ENCODE data around the gene UTY.

UTY gene

GRCh38 chrY:13363641-13364040, 116.2 kb downstream of the UTY start:
- peaks cover 2% of the 10 kb centered on the region for H3K36me3 Mint-ChIP-seq
- no peaks in the 10 kb centered on the region for H3K27me3 Mint-ChIP-seq

GRCh38 chrY:13362662-13363061, 117.2 kb downstream of the UTY start:
- DNase-seq (ENCODE audit: low spot score in 2 of 2) (no peak), ATAC-seq (ENCODE audit: low read depth) (peak; percentile 89)
- Mint-ChIP-seq H3K36me3 (peaks cover 2% of the 10 kb centered on the region), H3K27me3 (no peaks in the 10 kb centered on the region), H3K4me3 (no peak overlapping the region), H3K4me1 (peaks cover 3% of the 10 kb centered on the region), H3K9me3 (no peaks in the 10 kb centered on the region), H3K27ac (peak overlapping the region; percentile 53)

More at GRCh38 chrY:13363641-13364040, 116.2 kb downstream of the UTY start:
- peaks cover 3% of the 10 kb centered on the region for H3K4me1 Mint-ChIP-seq
- H3K27ac Mint-ChIP-seq = no peak overlapping the region
- DNase-seq (ENCODE audit: low spot score in 2 of 2) (no peak), ATAC-seq (ENCODE audit: low read depth) (no peak)
- H3K9me3 Mint-ChIP-seq = no peaks in the 10 kb centered on the region
- H3K4me3 Mint-ChIP-seq = no peak overlapping the region

- H3K27me3 Mint-ChIP-seq = no peaks in the 10 kb centered on the region
- peaks cover 4% of the 10 kb centered on the region for H3K36me3 Mint-ChIP-seq
- ATAC-seq (ENCODE audit: low read depth) (no peak), DNase-seq (ENCODE audit: low spot score in 2 of 2) (no peak)
- H3K4me1 Mint-ChIP-seq = peaks cover 3% of the 10 kb centered on the region
- no peak overlapping the region for H3K27ac Mint-ChIP-seq
- H3K9me3 Mint-ChIP-seq = no peaks in the 10 kb centered on the region
- H3K4me3 Mint-ChIP-seq = no peak overlapping the region
Observed at GRCh38 chrY:13361656-13362636, 117.9 kb downstream of the UTY start.

- no peaks in the 10 kb centered on the region for H3K27me3 Mint-ChIP-seq
- peak overlapping the region; percentile 45 for H3K27ac Mint-ChIP-seq
- no peak overlapping the region for H3K4me3 Mint-ChIP-seq
- no peaks in the 10 kb centered on the region for H3K9me3 Mint-ChIP-seq
- peaks cover 13% of the 10 kb centered on the region for H3K4me1 Mint-ChIP-seq
- DNase-seq (ENCODE audit: low spot score in 2 of 2) = no peak
- ATAC-seq (ENCODE audit: low read depth) = no peak
- peaks cover 13% of the 10 kb centered on the region for H3K36me3 Mint-ChIP-seq
Observed at GRCh38 chrY:13351443-13351842, 128.4 kb downstream of the UTY start.

- H3K36me3 Mint-ChIP-seq = peaks cover 15% of the 10 kb centered on the region
- no peaks in the 10 kb centered on the region for H3K9me3 Mint-ChIP-seq
- no peaks in the 10 kb centered on the region for H3K27me3 Mint-ChIP-seq
- peaks cover 14% of the 10 kb centered on the region for H3K4me1 Mint-ChIP-seq
- DNase-seq (ENCODE audit: low spot score in 2 of 2) (no peak), ATAC-seq (ENCODE audit: low read depth) (no peak)
- no peak overlapping the region for H3K4me3 Mint-ChIP-seq
- peak overlapping the region; percentile 53 for H3K27ac Mint-ChIP-seq
Observed at GRCh38 chrY:13347106-13347505, 132.7 kb downstream of the UTY start.

GRCh38 chrY:13345549-13345948, 134.3 kb downstream of the UTY start:
- ATAC-seq (ENCODE audit: low read depth) = no peak

GRCh38 chrY:13343307-13343946, 136.4 kb downstream of the UTY start:
- no peak for DNase-seq (ENCODE audit: low spot score in 2 of 2)
- peaks cover 11% of the 10 kb centered on the region for H3K4me1 Mint-ChIP-seq
- H3K36me3 Mint-ChIP-seq = peaks cover 25% of the 10 kb centered on the region
- peak; percentile 71 for ATAC-seq (ENCODE audit: low read depth)
- H3K27ac Mint-ChIP-seq = peak overlapping the region; percentile 68
- no peaks in the 10 kb centered on the region for H3K27me3 Mint-ChIP-seq
- H3K4me3 Mint-ChIP-seq = no peak overlapping the region
- H3K9me3 Mint-ChIP-seq = no peaks in the 10 kb centered on the region

More at GRCh38 chrY:13345549-13345948, 134.3 kb downstream of the UTY start:
- no peak for DNase-seq (ENCODE audit: low spot score in 2 of 2)
- Mint-ChIP-seq H3K9me3 (no peaks in the 10 kb centered on the region), H3K27me3 (no peaks in the 10 kb centered on the region), H3K4me3 (no peak overlapping the region), H3K4me1 (peaks cover 9% of the 10 kb centered on the region), H3K27ac (no peak overlapping the region), H3K36me3 (peaks cover 19% of the 10 kb centered on the region)

GRCh38 chrY:13339939-13340338, 139.9 kb downstream of the UTY start:
- DNase-seq (ENCODE audit: low spot score in 2 of 2) = no peak
- Mint-ChIP-seq H3K27me3 (no peaks in the 10 kb centered on the region), H3K27ac (peak overlapping the region; percentile 41), H3K9me3 (no peaks in the 10 kb centered on the region), H3K4me3 (no peak overlapping the region), H3K4me1 (peaks cover 13% of the 10 kb centered on the region), H3K36me3 (peaks cover 26% of the 10 kb centered on the region)
- no peak for ATAC-seq (ENCODE audit: low read depth)

GRCh38 chrY:13339381-13339780, 140.5 kb downstream of the UTY start:
- no peak overlapping the region for H3K27ac Mint-ChIP-seq
- ATAC-seq (ENCODE audit: low read depth) = no peak

GRCh38 chrY:13338711-13339110, 141.1 kb downstream of the UTY start:
- Mint-ChIP-seq H3K4me1 (peaks cover 12% of the 10 kb centered on the region), H3K27me3 (no peaks in the 10 kb centered on the region), H3K27ac (peak overlapping the region; percentile 20), H3K9me3 (no peaks in the 10 kb centered on the region), H3K4me3 (no peak overlapping the region), H3K36me3 (peaks cover 24% of the 10 kb centered on the region)
- ATAC-seq (ENCODE audit: low read depth) (no peak), DNase-seq (ENCODE audit: low spot score in 2 of 2) (no peak)

More at GRCh38 chrY:13339381-13339780, 140.5 kb downstream of the UTY start:
- H3K9me3 Mint-ChIP-seq = no peaks in the 10 kb centered on the region
- peaks cover 26% of the 10 kb centered on the region for H3K36me3 Mint-ChIP-seq
- no peak overlapping the region for H3K4me3 Mint-ChIP-seq
- DNase-seq (ENCODE audit: low spot score in 2 of 2) = no peak
- H3K4me1 Mint-ChIP-seq = peaks cover 13% of the 10 kb centered on the region
- no peaks in the 10 kb centered on the region for H3K27me3 Mint-ChIP-seq

GRCh38 chrY:13337934-13338333, 141.9 kb downstream of the UTY start:
- Mint-ChIP-seq H3K4me3 (no peak overlapping the region), H3K27ac (no peak overlapping the region), H3K4me1 (peaks cover 10% of the 10 kb centered on the region), H3K9me3 (no peaks in the 10 kb centered on the region), H3K27me3 (no peaks in the 10 kb centered on the region), H3K36me3 (peaks cover 20% of the 10 kb centered on the region)
- ATAC-seq (ENCODE audit: low read depth) (no peak), DNase-seq (ENCODE audit: low spot score in 2 of 2) (no peak)

- no peak overlapping the region for H3K4me3 Mint-ChIP-seq
- ATAC-seq (ENCODE audit: low read depth) = no peak
- H3K36me3 Mint-ChIP-seq = peaks cover 15% of the 10 kb centered on the region
- H3K4me1 Mint-ChIP-seq = peaks cover 11% of the 10 kb centered on the region
- no peaks in the 10 kb centered on the region for H3K27me3 Mint-ChIP-seq
- no peak overlapping the region for H3K27ac Mint-ChIP-seq
- no peak for DNase-seq (ENCODE audit: low spot score in 2 of 2)
- no peaks in the 10 kb centered on the region for H3K9me3 Mint-ChIP-seq
Observed at GRCh38 chrY:13333791-13334190, 146.0 kb downstream of the UTY start.

GRCh38 chrY:13330651-13331050, 149.2 kb downstream of the UTY start:
- DNase-seq (ENCODE audit: low spot score in 2 of 2) = no peak
- Mint-ChIP-seq H3K9me3 (no peaks in the 10 kb centered on the region), H3K36me3 (peaks cover 14% of the 10 kb centered on the region), H3K27ac (no peak overlapping the region), H3K4me3 (no peak overlapping the region), H3K27me3 (no peaks in the 10 kb centered on the region), H3K4me1 (peaks cover 10% of the 10 kb centered on the region)
- ATAC-seq (ENCODE audit: low read depth) = no peak

- no peaks in the 10 kb centered on the region for H3K4me1 Mint-ChIP-seq
- no peaks in the 10 kb centered on the region for H3K27me3 Mint-ChIP-seq
- no peak for DNase-seq (ENCODE audit: low spot score in 2 of 2)
- no peak overlapping the region for H3K27ac Mint-ChIP-seq
- H3K36me3 Mint-ChIP-seq = peaks cover 16% of the 10 kb centered on the region
- ATAC-seq (ENCODE audit: low read depth) = no peak
- no peak overlapping the region for H3K4me3 Mint-ChIP-seq
- no peaks in the 10 kb centered on the region for H3K9me3 Mint-ChIP-seq
Observed at GRCh38 chrY:13312966-13313365, 166.9 kb downstream of the UTY start.
